NCI-H524 treated with DMSO at 0.1 percent for 48 hours (cell line): Measurements from ENCODE around the gene IGFBP3.
"Not testable (repeated sequence)": the region's sequence is repeated elsewhere in the genome, so short reads cannot be mapped to it uniquely, and the experiment has no call there.

ENCODE experiments used
- DNase-seq: peaks from one replicate; lab custom pipeline; 2025; lab: John Stamatoyannopoulos, UW

IGFBP3 gene

GRCh38 chr7:45920502-45921380 is at the start of gene IGFBP3:
Gene IGFBP3, minus strand, starts transcription at chr7:45921272. Its CDS starts 132 bp downstream, at chr7:45921140.
- no peak for DNase-seq

GRCh38 chr7:45970454-45970853 is 49.4 kb upstream of the IGFBP3 start:
- DNase-seq, result no peak

GRCh38 chr7:45969940-45970339 is 48.9 kb upstream of the IGFBP3 start:
- DNase-seq, result no peak

GRCh38 chr7:45968856-45969541 is 47.9 kb upstream of the IGFBP3 start:
- no peak for DNase-seq

GRCh38 chr7:45968312-45968711 is 47.2 kb upstream of the IGFBP3 start:
- no peak for DNase-seq

- no peak for DNase-seq
Observed at GRCh38 chr7:45967591-45968157, 46.6 kb upstream of the IGFBP3 start.

GRCh38 chr7:45962861-45963260 is 41.8 kb upstream of the IGFBP3 start:
- DNase-seq, result no peak

- no peak for DNase-seq
Observed at GRCh38 chr7:45957721-45958120, 36.6 kb upstream of the IGFBP3 start.

GRCh38 chr7:45955286-45955685 is 34.2 kb upstream of the IGFBP3 start:
- no peak for DNase-seq

- not testable (repeated sequence) for DNase-seq
Observed at GRCh38 chr7:45953055-45953454, 32.0 kb upstream of the IGFBP3 start.

GRCh38 chr7:45944058-45944457 is 23.0 kb upstream of the IGFBP3 start:
- DNase-seq, result no peak

GRCh38 chr7:45940939-45941338 is 19.9 kb upstream of the IGFBP3 start:
- DNase-seq, result no peak

GRCh38 chr7:45940237-45940781 is 19.2 kb upstream of the IGFBP3 start:
- not testable (repeated sequence) for DNase-seq

- DNase-seq, result no peak
Observed at GRCh38 chr7:45939574-45939973, 18.5 kb upstream of the IGFBP3 start.

- no peak for DNase-seq
Observed at GRCh38 chr7:45938626-45939302, 17.7 kb upstream of the IGFBP3 start.

GRCh38 chr7:45937862-45938261 is 16.8 kb upstream of the IGFBP3 start:
- DNase-seq, result no peak

- DNase-seq, result no peak
Observed at GRCh38 chr7:45937301-45937700, 16.2 kb upstream of the IGFBP3 start.

GRCh38 chr7:45930967-45931366 is 9.9 kb upstream of the IGFBP3 start:
- DNase-seq, result no peak

GRCh38 chr7:45927721-45928120 is 6.6 kb upstream of the IGFBP3 start:
- DNase-seq, result no peak

GRCh38 chr7:45924283-45924682 is 3.2 kb upstream of the IGFBP3 start:
- no peak for DNase-seq

- DNase-seq, result no peak
Observed at GRCh38 chr7:45923818-45924217, 2.7 kb upstream of the IGFBP3 start.

GRCh38 chr7:45923290-45923689 is 2.2 kb upstream of the IGFBP3 start:
- DNase-seq, result no peak
